Esophagus squamous epithelium (tissue), 5 donors: Measurements from ENCODE around the gene PRR15L. TPM values are rescaled to one million over a fixed set of nuclear protein-coding genes. Genes with fewer than 3 reads are reported as not detected.
A peak's percentile ranks its signal among the peaks of the same experiment; 100 is the strongest.

ENCODE experiments used
- DNase-seq: peaks from one replicate; lab custom pipeline; 2025; lab: John Stamatoyannopoulos, UW
- H3K27ac ChIP-seq, 4 donors: fragments of 200-600 bp; sonication (generic); one replicate each; pipeline ENCODE4 v1.5.1; 2016 to 2019; ENCODE audit warnings: mild to moderate bottlenecking in 1 of 4
- H3K27me3 ChIP-seq, 4 donors: fragments of 200-600 bp; sonication (generic); 1 replicate in 3 of 4; 2 replicates in 1 of 4; pipeline versions ENCODE4 v1.5.1 to v1.6.0; 2017 to 2021; ENCODE audit warnings: antibody characterized with exemption in 1 of 4
- H3K36me3 ChIP-seq, 3 donors: fragments of 200-600 bp; sonication (generic); one replicate each; pipeline ENCODE4 v1.5.1; 2016 to 2019
- H3K4me1 ChIP-seq, 3 donors: fragments of 200-600 bp; sonication (generic); one replicate each; pipeline ENCODE4 v1.5.1; 2017 to 2019
- H3K4me3 ChIP-seq, 4 donors: fragments of 200-600 bp; sonication (generic); 1 replicate in 3 of 4; 2 replicates in 1 of 4; pipeline ENCODE4 v1.5.1; 2016 to 2019; ENCODE audit warnings: mild to moderate bottlenecking in 2 of 4, moderate library complexity in 1 of 4
- H3K9me3 ChIP-seq, 3 donors: fragments of 200-600 bp; sonication (generic); one replicate each; pipeline ENCODE4 v1.5.1; 2016 to 2019
- CTCF ChIP-seq, 6 experiments: fragments of 450-650 bp in 4 of 6; fragments of 200-600 bp in 2 of 6; sonication (generic) in 2 of 6; IDR thresholded peaks; one replicate each; pipeline ENCODE4 v1.5.1; 2016 to 2019; ENCODE audit warnings: antibody characterized with exemption in 6 of 6, mild to moderate bottlenecking in 4 of 6, moderate library complexity in 4 of 6
- POLR2A ChIP-seq, 4 donors: fragments of 450-650 bp; IDR thresholded peaks; one replicate each; pipeline ENCODE4 v1.6.1; 2017; ENCODE audit warnings: antibody characterized with exemption in 4 of 4, mild to moderate bottlenecking in 4 of 4, moderate library complexity in 3 of 4
- WGBS, 2 donors: methylation state at CpG; one replicate each; pipeline ENCODE4 v1.1.5; 2018; 5-methylcytosine and 5-hydroxymethylcytosine counted together
- intact Hi-C: fragments of 100-400 bp; cut with DNase I; formaldehyde crosslinking; loops from one replicate; pipeline ENCODE4 v1.15.0; 2022
- total RNA-seq, 4 donors: library from RNA; depleted of rRNA; stranded (reverse); fragments of >200 nt; gene quantifications; one replicate each; pipeline ENCODE4 v1.1.0, GENCODE V29; 2016
- donor health status: DM: yes; HTN: yes; CAD: no.

PRR15L gene
- total RNA-seq, 4 donors from 2014 or later = 3.3 to 12.5 (median 7.1) TPM

GRCh38 chr17:47905221-47905733, 52.4 kb downstream of the PRR15L start:
- WGBS, 2 donors = 35 to 40% methylated on average over 7 to 8 of the region's 8 CpGs
- H3K9me3 ChIP-seq = no peaks in the 10 kb centered on the region
- intact Hi-C loops = no loop called here
- H3K27me3 ChIP-seq = no peaks in the 10 kb centered on the region
- TF ChIP-seq POLR2A (IDR thresholded peaks at IDR 0.05) (no peak), CTCF (IDR thresholded peaks at IDR 0.05) (no peak)
- no peak for DNase-seq
- H3K4me1 ChIP-seq = peaks cover 16 to 76% (median 18%) of the 10 kb centered on the region in 3 donors
- H3K27ac ChIP-seq = peak overlapping the region; percentile 61 to 84 (median 80)
- H3K36me3 ChIP-seq = peaks cover 0 to 12% (median 0%) of the 10 kb centered on the region in 3 donors
- peak overlapping the region in 1 of 4 donors; percentile 27 for H3K4me3 ChIP-seq

GRCh38 chr17:47902039-47902744, 55.5 kb downstream of the PRR15L start:
- Histone ChIP-seq H3K9me3 (no peaks in the 10 kb centered on the region), H3K27me3 (no peaks in the 10 kb centered on the region), H3K4me1 (peaks cover 24 to 80% (median 27%) of the 10 kb centered on the region in 3 donors), H3K27ac (no peak overlapping the region), H3K36me3 (peaks cover 0 to 27% (median 0%) of the 10 kb centered on the region in 3 donors), H3K4me3 (no peak overlapping the region)
- 77 to 86% methylated on average over 4 of the region's 4 CpGs for WGBS, 2 donors
- intact Hi-C loops = no loop called here
- TF ChIP-seq CTCF (IDR thresholded peaks at IDR 0.05) = no peak
- TF ChIP-seq POLR2A (IDR thresholded peaks at IDR 0.05) = no peak
- DNase-seq = no peak

Other genes starting within 250 kb of the PRR15L start
- 1 to 10 TPM in 3 of 4 donors, not detected in 1; 1.1 to 4.5 (median 2.9) TPM for gene TBX21, start 224.6 kb downstream of the PRR15L start, total RNA-seq
- 1 to 10 TPM; 1.1 to 4.6 (median 1.6) TPM for gene OSBPL7, start 136.1 kb downstream of the PRR15L start, total RNA-seq
- 10 to 100 TPM; 23.2 to 36.6 (median 30.0) TPM for gene MRPL10, start 126.3 kb downstream of the PRR15L start, total RNA-seq
- gene LRRC46, start 126.2 kb downstream of the PRR15L start, total RNA-seq = under 1 TPM in 1 of 4 donors, not detected in 3; 0.18 TPM
- gene SCRN2, start 116.6 kb downstream of the PRR15L start, total RNA-seq = 10 to 100 TPM; 13.9 to 24.8 (median 17.8) TPM
- 1 to 10 TPM; 1.1 to 6.4 (median 3.8) TPM for gene SP6, start 106.7 kb downstream of the PRR15L start, total RNA-seq
- 1 to 10 TPM; 4.0 to 9.9 (median 9.2) TPM for gene SP2, start 61.6 kb downstream of the PRR15L start, total RNA-seq
- gene PNPO, start 16.3 kb downstream of the PRR15L start, total RNA-seq = 10 to 100 TPM; 25.6 to 38.6 (median 34.2) TPM
- 100 to 1,000 TPM in 1 of 4 donors, 10 to 100 TPM in 3; 60.1 to 141 (median 66.0) TPM for gene CDK5RAP3, start 13.2 kb upstream of the PRR15L start, total RNA-seq
- 10 to 100 TPM in 1 of 4 donors, 1 to 10 TPM in 2, under 1 TPM in 1; 0.91 to 14.5 (median 5.7) TPM for gene COPZ2, start 79.9 kb upstream of the PRR15L start, total RNA-seq
- gene NFE2L1, start 90.5 kb upstream of the PRR15L start, total RNA-seq = 100 to 1,000 TPM in 1 of 4 donors, 10 to 100 TPM in 3; 41.6 to 103 (median 60.0) TPM
- gene CBX1, start 143.6 kb upstream of the PRR15L start, total RNA-seq = 10 to 100 TPM; 21.0 to 46.7 (median 24.7) TPM
- 10 to 100 TPM; 12.7 to 16.6 (median 15.0) TPM for gene SNX11, start 149.9 kb upstream of the PRR15L start, total RNA-seq